Rectal smooth muscle tissue (tissue), 1 donor: ENCODE measurements around the gene REPS1.

Experiments used
- H3K27ac ChIP-seq: one replicate; pipeline ENCODE4 v1.7.0; 2013; ENCODE audit warnings: low read depth, low read length, inconsistent platforms
- H3K27me3 ChIP-seq: one replicate; pipeline ENCODE4 v1.7.0; 2013; ENCODE audit warnings: low read length; ENCODE audit not compliant: control insufficient read depth, insufficient read depth
- H3K36me3 ChIP-seq: one replicate; pipeline ENCODE4 v1.7.0; 2013; ENCODE audit warnings: low read length; ENCODE audit not compliant: control insufficient read depth, insufficient read depth
- H3K4me1 ChIP-seq: one replicate; pipeline ENCODE4 v1.7.0; 2013; ENCODE audit warnings: low read length; ENCODE audit not compliant: control insufficient read depth, insufficient read depth
- H3K4me3 ChIP-seq: one replicate; pipeline ENCODE4 v1.7.0; 2013; ENCODE audit warnings: low read length
- H3K9ac ChIP-seq: one replicate; pipeline ENCODE4 v1.7.0; 2013; ENCODE audit warnings: low read length

REPS1 gene

GRCh38 chr6:138931660-138932059 lies 56.4 kb downstream of the REPS1 start:
- no peak overlapping the region for H3K4me3 ChIP-seq

GRCh38 chr6:138926579-138926978 lies 61.5 kb downstream of the REPS1 start:
- H3K27me3 ChIP-seq = no peaks in the 10 kb centered on the region
- H3K36me3 ChIP-seq = peaks cover 4% of the 10 kb centered on the region
- no peaks in the 10 kb centered on the region for H3K4me1 ChIP-seq
- no peak overlapping the region for H3K9ac ChIP-seq
- no peak overlapping the region for H3K4me3 ChIP-seq
- H3K27ac ChIP-seq = no peak overlapping the region

More at GRCh38 chr6:138931660-138932059, 56.4 kb downstream of the REPS1 start:
- no peaks in the 10 kb centered on the region for H3K4me1 ChIP-seq
- H3K27me3 ChIP-seq = no peaks in the 10 kb centered on the region
- peaks cover 4% of the 10 kb centered on the region for H3K36me3 ChIP-seq
- no peak overlapping the region for H3K27ac ChIP-seq
- no peak overlapping the region for H3K9ac ChIP-seq

- Histone ChIP-seq H3K27me3 (no peaks in the 10 kb centered on the region), H3K4me1 (no peaks in the 10 kb centered on the region), H3K4me3 (no peak overlapping the region), H3K36me3 (peaks cover 4% of the 10 kb centered on the region), H3K9ac (no peak overlapping the region), H3K27ac (no peak overlapping the region)
Observed at GRCh38 chr6:138925806-138926205, 62.2 kb downstream of the REPS1 start.

GRCh38 chr6:138923561-138923960 lies 64.5 kb downstream of the REPS1 start:
- H3K4me3 ChIP-seq = no peak overlapping the region
- no peak overlapping the region for H3K9ac ChIP-seq
- H3K27me3 ChIP-seq = no peaks in the 10 kb centered on the region
- H3K36me3 ChIP-seq = peaks cover 8% of the 10 kb centered on the region
- no peaks in the 10 kb centered on the region for H3K4me1 ChIP-seq
- no peak overlapping the region for H3K27ac ChIP-seq

- no peak overlapping the region for H3K4me3 ChIP-seq
- no peak overlapping the region for H3K27ac ChIP-seq
- H3K27me3 ChIP-seq = no peaks in the 10 kb centered on the region
- H3K36me3 ChIP-seq = peaks cover 12% of the 10 kb centered on the region
- H3K9ac ChIP-seq = no peak overlapping the region
- no peaks in the 10 kb centered on the region for H3K4me1 ChIP-seq
Observed at GRCh38 chr6:138920906-138921305, 67.1 kb downstream of the REPS1 start.

- Histone ChIP-seq H3K27ac (no peak overlapping the region), H3K27me3 (no peaks in the 10 kb centered on the region), H3K9ac (no peak overlapping the region), H3K36me3 (peaks cover 26% of the 10 kb centered on the region), H3K4me3 (no peak overlapping the region), H3K4me1 (no peaks in the 10 kb centered on the region)
Observed at GRCh38 chr6:138914701-138915100, 73.4 kb downstream of the REPS1 start.

- Histone ChIP-seq H3K4me1 (no peaks in the 10 kb centered on the region), H3K36me3 (peaks cover 23% of the 10 kb centered on the region), H3K27ac (no peak overlapping the region), H3K27me3 (no peaks in the 10 kb centered on the region), H3K9ac (no peak overlapping the region), H3K4me3 (no peak overlapping the region)
Observed at GRCh38 chr6:138912308-138912707, 75.7 kb downstream of the REPS1 start.

GRCh38 chr6:138909975-138910374 lies 78.1 kb downstream of the REPS1 start:
- no peaks in the 10 kb centered on the region for H3K27me3 ChIP-seq
- no peaks in the 10 kb centered on the region for H3K4me1 ChIP-seq
- H3K9ac ChIP-seq = no peak overlapping the region
- no peak overlapping the region for H3K4me3 ChIP-seq
- H3K36me3 ChIP-seq = peaks cover 20% of the 10 kb centered on the region
- H3K27ac ChIP-seq = no peak overlapping the region

GRCh38 chr6:138909511-138909910 lies 78.5 kb downstream of the REPS1 start:
- Histone ChIP-seq H3K27ac (no peak overlapping the region), H3K4me3 (no peak overlapping the region), H3K27me3 (no peaks in the 10 kb centered on the region), H3K36me3 (peaks cover 20% of the 10 kb centered on the region), H3K4me1 (no peaks in the 10 kb centered on the region), H3K9ac (no peak overlapping the region)

GRCh38 chr6:138907167-138907566 lies 80.9 kb downstream of the REPS1 start:
- H3K27ac ChIP-seq = no peak overlapping the region
- H3K27me3 ChIP-seq = no peaks in the 10 kb centered on the region
- no peaks in the 10 kb centered on the region for H3K4me1 ChIP-seq
- H3K4me3 ChIP-seq = no peak overlapping the region
- peaks cover 12% of the 10 kb centered on the region for H3K36me3 ChIP-seq
- no peak overlapping the region for H3K9ac ChIP-seq

- Histone ChIP-seq H3K36me3 (peaks cover 3% of the 10 kb centered on the region), H3K27me3 (no peaks in the 10 kb centered on the region), H3K27ac (no peak overlapping the region), H3K4me1 (no peaks in the 10 kb centered on the region), H3K9ac (no peak overlapping the region), H3K4me3 (no peak overlapping the region)
Observed at GRCh38 chr6:138897031-138897430, 91.0 kb downstream of the REPS1 start.

- peaks cover 3% of the 10 kb centered on the region for H3K36me3 ChIP-seq
- no peak overlapping the region for H3K4me3 ChIP-seq
- no peaks in the 10 kb centered on the region for H3K4me1 ChIP-seq
- no peak overlapping the region for H3K27ac ChIP-seq
- no peak overlapping the region for H3K9ac ChIP-seq
- no peaks in the 10 kb centered on the region for H3K27me3 ChIP-seq
Observed at GRCh38 chr6:138896104-138896756, 91.8 kb downstream of the REPS1 start.

- H3K27me3 ChIP-seq = no peaks in the 10 kb centered on the region
- no peak overlapping the region for H3K4me3 ChIP-seq
- H3K36me3 ChIP-seq = no peaks in the 10 kb centered on the region
- H3K9ac ChIP-seq = no peak overlapping the region
- H3K27ac ChIP-seq = no peak overlapping the region
- no peaks in the 10 kb centered on the region for H3K4me1 ChIP-seq
Observed at GRCh38 chr6:138891255-138891986, 96.6 kb downstream of the REPS1 start.
